K562 treated with DMSO at 1 percent for 4 hours (cell line): ENCODE results near the gene PGC. TPM values are rescaled to one million over a fixed set of nuclear protein-coding genes. Genes with fewer than 3 reads are reported as not detected.

Experiments used
- total RNA-seq: library from RNA; unstranded; fragments of 300-600 nt; gene quantifications from 2 replicates; pipeline ENCODE4 v1.2.3, GENCODE V29; 2022; ENCODE audit not compliant: insufficient read depth

Gene PGC
- 1.0 and 1.1 TPM in 2 replicates for total RNA-seq

GRCh38 chr6:41747256-41748101 lies at the start of gene PGC:
Gene PGC (minus strand): TSS chr6:41747397. CDS start chr6:41747334, 63 bp downstream.

DNA sequence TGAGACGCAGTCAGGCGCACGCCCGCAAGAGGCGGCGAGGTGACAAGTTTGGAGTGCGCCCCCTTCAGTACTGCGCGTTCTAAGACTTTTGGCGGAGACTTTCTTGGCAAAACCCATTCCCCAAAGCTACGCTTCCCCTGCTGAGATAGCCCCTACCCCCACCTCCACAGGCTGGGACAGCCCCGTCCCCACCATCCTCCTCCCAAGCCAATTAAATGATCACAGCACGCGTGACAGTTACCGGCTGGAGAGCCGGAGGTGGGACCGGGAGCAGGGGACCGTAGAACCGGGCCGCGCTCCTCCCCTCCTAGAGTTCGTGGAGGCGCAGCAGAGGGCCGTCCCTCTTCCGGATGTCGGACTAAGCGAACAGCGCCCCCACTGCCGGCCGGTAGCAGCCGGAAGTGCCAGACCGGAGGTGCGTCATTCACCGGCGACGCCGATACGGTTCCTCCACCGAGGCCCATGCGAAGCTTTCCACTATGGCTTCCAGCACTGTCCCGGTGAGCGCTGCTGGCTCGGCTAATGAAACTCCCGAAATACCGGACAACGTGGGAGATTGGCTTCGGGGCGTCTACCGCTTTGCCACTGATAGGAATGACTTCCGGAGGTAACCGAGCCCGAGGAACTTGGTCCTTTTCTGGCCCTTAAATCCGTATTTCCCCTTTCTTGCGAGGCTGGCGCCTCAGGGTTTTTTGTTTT lies 40.2 kb upstream of the PGC start, which contains the start of gene TOMM6:
TSS of gene TOMM6 (plus strand) at position 476 of the 699 bp plus-strand sequence. CDS start at position 480, 4 bp downstream.

DNA sequence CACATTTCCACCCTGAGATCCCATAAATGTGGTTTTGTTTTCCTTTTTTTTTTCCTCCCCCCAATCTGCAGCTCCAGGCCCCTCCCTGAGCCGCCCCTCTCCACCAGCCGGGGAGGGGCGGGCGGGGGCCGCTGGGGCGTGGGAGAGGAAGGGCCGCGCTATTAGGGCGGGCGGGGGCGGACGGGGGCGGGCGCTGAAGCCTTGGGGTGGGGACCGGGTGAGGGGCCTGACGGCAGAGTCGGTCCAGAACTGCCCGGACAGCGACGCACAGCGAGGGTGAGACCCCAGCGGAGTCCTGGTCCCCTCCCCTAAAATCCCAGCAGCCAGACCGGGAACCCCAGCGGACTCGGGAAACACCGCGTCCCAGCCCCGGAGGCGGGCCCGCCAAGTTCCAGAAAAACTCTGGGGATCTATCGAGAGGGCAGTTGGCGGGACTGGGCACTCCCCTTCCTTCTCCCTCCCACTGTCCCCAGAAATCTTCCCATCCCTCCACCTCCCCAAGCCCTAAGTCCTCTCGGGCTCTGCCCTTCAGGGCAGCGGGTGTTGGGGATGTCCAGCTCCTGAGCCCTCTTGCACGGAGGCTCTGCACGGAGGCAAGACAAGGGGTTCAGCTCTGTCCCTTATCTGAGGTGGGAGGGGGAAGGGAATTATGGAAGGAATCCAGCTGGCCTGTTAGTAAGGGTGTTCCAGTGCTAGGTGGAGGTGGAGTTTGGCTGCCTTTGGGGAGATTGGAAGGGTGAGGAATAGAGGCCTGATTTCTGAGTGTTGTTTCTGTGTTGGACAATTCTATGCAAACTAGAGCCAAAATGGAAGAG lies 33.6 kb upstream of the PGC start, which contains the start of gene PRICKLE4:
TSS of gene PRICKLE4 (plus strand) at position 232 of the 815 bp plus-strand sequence. CDS start 2,692 bp downstream, outside the sequence.

GRCh38 chr6:41779788-41780550 lies 32.8 kb upstream of the PGC start, which contains the start of gene FRS3:
Gene FRS3 (minus strand): TSS chr6:41779900. CDS start chr6:41776987, 2,913 bp downstream.

DNA sequence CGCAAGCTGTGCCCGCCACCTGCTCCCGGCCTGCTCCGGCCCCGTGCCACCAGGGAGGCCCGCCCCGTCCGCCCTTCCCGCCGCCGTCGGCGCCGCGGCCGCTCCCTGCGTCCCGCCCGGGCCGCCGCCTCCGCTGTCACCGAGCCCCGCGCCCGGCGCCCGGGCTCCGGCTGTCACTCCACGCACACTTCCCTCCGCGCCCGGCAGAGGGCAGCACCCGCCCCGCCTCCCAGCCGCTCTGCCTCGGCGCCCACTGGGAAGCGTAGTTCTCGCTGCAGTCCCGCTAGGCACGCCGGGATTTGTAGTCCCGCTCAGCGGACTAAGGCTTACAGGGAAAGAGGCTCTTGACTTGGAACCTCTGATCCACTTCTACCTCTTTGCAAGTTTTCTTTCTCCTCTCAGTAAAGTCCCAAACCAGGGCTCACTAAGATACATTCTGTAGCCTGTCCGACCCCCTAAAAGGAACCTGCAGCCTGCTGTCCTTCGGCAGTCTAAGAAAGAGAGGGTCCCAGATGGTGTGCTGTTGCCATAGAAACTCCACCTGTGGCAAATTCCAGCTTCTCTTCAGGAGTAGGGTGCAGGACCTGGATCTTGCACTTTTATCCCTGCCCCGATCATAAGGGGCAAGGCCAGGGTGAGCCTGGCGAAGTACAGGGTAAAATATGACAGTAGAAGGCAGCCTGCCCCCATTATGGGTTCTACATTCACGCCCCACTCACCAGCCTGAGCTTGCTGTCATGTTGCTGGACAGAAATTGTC lies 11.6 kb downstream of the PGC start, which contains the start of gene TFEB:
TSS of gene TFEB (minus strand) at position 182 of the 759 bp plus-strand sequence. CDS start 44,395 bp downstream, outside the sequence.

Other genes with a start within 250 kb of the PGC start
- 31.3 and 41.6 TPM in 2 replicates for gene FOXP4, start 201.0 kb downstream of the PGC start, total RNA-seq
- gene MDFI, start 108.9 kb downstream of the PGC start, total RNA-seq, result not detected in 2 replicates
- 2.4 and 3.4 TPM in 2 replicates for gene TFEB, start 11.8 kb downstream of the PGC start, total RNA-seq
- 4.5 and 5.4 TPM in 2 replicates for gene FRS3, start 32.5 kb upstream of the PGC start, total RNA-seq
- gene PRICKLE4, start 33.4 kb upstream of the PGC start, total RNA-seq, result 1.2 TPM in 1 of 2 replicates, not detected in the other
- 449 and 456 TPM in 2 replicates for gene TOMM6, start 40.3 kb upstream of the PGC start, total RNA-seq
- gene USP49, start 148.0 kb upstream of the PGC start, total RNA-seq, result 7.7 and 10.6 TPM in 2 replicates
- gene MED20, start 173.7 kb upstream of the PGC start, total RNA-seq, result 14.9 and 17.4 TPM in 2 replicates
- 14.5 and 17.8 TPM in 2 replicates for gene BYSL, start 174.1 kb upstream of the PGC start, total RNA-seq
- 168 and 178 TPM in 2 replicates for gene CCND3, start 194.4 kb upstream of the PGC start, total RNA-seq